Measurements from ENCODE around the gene SMOC2. TPM values are rescaled to one million over a fixed set of nuclear protein-coding genes. Genes with fewer than 3 reads are reported as not detected.

SMOC2 gene
- total RNA-seq, 1 donor from 2014 or later, result 102 TPM

GRCh38 chr6:168709390-168709789 is 268.4 kb downstream of the SMOC2 start:
- Histone ChIP-seq H3K36me3 (no peaks in the 10 kb centered on the region), H3K4me3 (no peak overlapping the region), H3K27me3 (no peaks in the 10 kb centered on the region), H3K9me3 (no peaks in the 10 kb centered on the region), H3K4me1 (peaks cover 0 to 2% of the 10 kb centered on the region in 2 donors), H3K27ac (no peak overlapping the region)
- intact Hi-C loops (cut with DNase I), result no loop called here
- no peak for DNase-seq (ENCODE audit: low spot score in 2 of 2)
- TF ChIP-seq CTCF (IDR thresholded peaks at IDR 0.05), result no peak

DNA sequence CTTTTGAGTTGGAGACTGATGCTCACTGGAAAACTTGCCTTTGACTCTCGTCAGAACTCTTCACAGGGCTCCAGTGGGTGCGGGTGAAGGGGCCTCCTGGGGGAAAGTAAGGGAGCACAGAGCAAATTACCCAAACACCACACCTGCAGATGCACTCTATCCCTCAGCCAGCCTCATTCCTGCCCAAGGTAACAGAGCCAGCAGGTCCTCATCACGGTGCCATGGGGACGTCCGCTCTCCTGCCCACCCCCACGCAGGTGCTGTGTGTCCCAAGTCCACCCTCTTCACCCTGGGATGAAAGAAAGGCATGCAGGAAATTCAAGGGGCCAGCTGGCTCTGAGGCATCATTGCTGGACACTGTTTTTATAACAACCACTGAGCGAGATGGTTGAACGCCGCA is 269.0 kb downstream of the SMOC2 start:
- no peak for DNase-seq (ENCODE audit: low spot score in 2 of 2)
- Histone ChIP-seq H3K4me1 (peaks cover 0 to 2% of the 10 kb centered on the region in 2 donors), H3K27me3 (no peaks in the 10 kb centered on the region), H3K36me3 (no peaks in the 10 kb centered on the region), H3K27ac (no peak overlapping the region), H3K4me3 (no peak overlapping the region), H3K9me3 (no peaks in the 10 kb centered on the region)
- intact Hi-C loops (cut with DNase I), result no loop called here
- TF ChIP-seq CTCF (IDR thresholded peaks at IDR 0.05), result no peak

- no peak for DNase-seq (ENCODE audit: low spot score in 2 of 2)
- Histone ChIP-seq H3K27ac (no peak overlapping the region), H3K27me3 (no peaks in the 10 kb centered on the region), H3K36me3 (no peaks in the 10 kb centered on the region), H3K9me3 (no peaks in the 10 kb centered on the region), H3K4me1 (peaks cover 0 to 2% of the 10 kb centered on the region in 2 donors), H3K4me3 (no peak overlapping the region)
- peak in 2 of 3 experiments; percentile 41 to 53 for TF ChIP-seq CTCF (IDR thresholded peaks at IDR 0.05)
- intact Hi-C loops (cut with DNase I), result no loop called here
Measured at GRCh38 chr6:168711049-168711640, 270.2 kb downstream of the SMOC2 start.

DNA sequence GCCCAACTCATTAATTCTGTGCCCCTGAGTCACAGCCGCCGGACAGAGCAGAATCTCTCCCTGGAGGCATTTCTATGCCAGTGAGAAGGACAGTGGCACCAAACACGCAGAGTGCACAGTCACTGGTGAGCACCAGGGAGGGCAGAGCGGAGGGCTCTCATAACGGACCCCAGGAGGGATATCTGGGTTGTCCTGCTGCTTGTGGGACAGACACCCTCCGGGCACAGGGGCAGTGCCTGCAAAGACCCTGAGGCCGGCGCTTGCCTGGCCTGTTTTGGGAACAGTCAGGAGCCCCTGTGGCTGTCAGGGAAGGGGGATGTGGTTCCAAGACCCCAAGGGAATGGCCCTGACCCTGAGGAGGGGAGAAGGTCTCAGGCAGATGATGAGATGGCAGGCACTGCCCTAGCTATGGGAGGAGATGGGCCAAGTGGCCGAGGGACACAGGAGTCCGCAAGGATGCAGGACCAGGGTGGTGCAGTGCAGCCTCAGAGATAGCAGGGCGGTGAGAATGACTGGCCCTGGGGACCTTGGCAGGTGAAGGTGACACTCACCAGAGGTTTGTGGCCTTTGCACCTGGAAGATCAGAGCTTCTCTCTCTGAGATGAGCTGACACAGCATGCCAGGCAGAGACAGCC is 270.8 kb downstream of the SMOC2 start:
- intact Hi-C loops (cut with DNase I), result no loop called here
- no peak overlapping the region for H3K27ac ChIP-seq
- DNase-seq (ENCODE audit: low spot score in 2 of 2), result no peak
- H3K27me3 ChIP-seq, result no peaks in the 10 kb centered on the region
- H3K9me3 ChIP-seq, result no peaks in the 10 kb centered on the region
- peaks cover 0 to 2% of the 10 kb centered on the region in 2 donors for H3K4me1 ChIP-seq
- no peak for TF ChIP-seq CTCF (IDR thresholded peaks at IDR 0.05)
- H3K36me3 ChIP-seq, result no peaks in the 10 kb centered on the region
- no peak overlapping the region for H3K4me3 ChIP-seq

DNA sequence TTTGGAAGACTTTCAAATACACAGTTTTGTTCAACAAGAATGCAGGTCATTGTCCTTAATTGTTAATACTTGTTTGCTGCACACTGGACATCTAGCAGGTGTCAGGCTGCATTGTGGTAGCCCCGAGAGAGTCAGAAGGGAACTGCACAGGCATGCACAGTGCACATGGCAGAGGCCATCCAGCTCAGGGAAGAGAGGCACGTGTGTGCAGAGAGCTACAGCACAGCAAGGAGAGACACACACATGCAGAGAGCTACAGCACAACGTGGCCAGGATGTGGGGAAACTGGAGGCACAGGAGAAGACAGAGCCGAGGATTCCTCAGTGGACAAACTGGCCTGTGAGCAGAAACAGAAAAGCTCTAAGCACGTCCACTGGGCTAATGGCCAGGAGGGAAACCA is 272.0 kb downstream of the SMOC2 start:
- H3K27me3 ChIP-seq, result no peaks in the 10 kb centered on the region
- H3K9me3 ChIP-seq, result no peaks in the 10 kb centered on the region
- no peaks in the 10 kb centered on the region for H3K36me3 ChIP-seq
- no peak for TF ChIP-seq CTCF (IDR thresholded peaks at IDR 0.05)
- peaks cover 0 to 2% of the 10 kb centered on the region in 2 donors for H3K4me1 ChIP-seq
- intact Hi-C loops (cut with DNase I), result no loop called here
- no peak overlapping the region for H3K27ac ChIP-seq
- H3K4me3 ChIP-seq, result no peak overlapping the region
- no peak for DNase-seq (ENCODE audit: low spot score in 2 of 2)

Measured in ascending aorta (tissue), 2 donors.